Endothelial cell of umbilical vein (primary cell): ENCODE results near the gene CTAGE9.

Source experiments
- EZH2 ChIP-seq: IDR thresholded peaks from 2 replicates; pipeline ENCODE4 v1.6.1; 2012; ENCODE audit warnings: borderline replicate concordance, low read depth, mild to moderate bottlenecking, moderate library complexity, low read length, inconsistent platforms; ENCODE audit not compliant: severe bottlenecking
- FOS ChIP-seq: IDR thresholded peaks from 2 replicates; pipeline ENCODE4 v1.6.1; 2011; ENCODE audit warnings: mild to moderate bottlenecking, low read length, moderate library complexity, borderline replicate concordance; ENCODE audit not compliant: insufficient read depth
- JUN ChIP-seq: IDR thresholded peaks from 2 replicates; pipeline ENCODE4 v1.6.1; 2011; ENCODE audit warnings: borderline replicate concordance, low read depth; ENCODE audit not compliant: insufficient read length, insufficient read depth
- MAX ChIP-seq: IDR thresholded peaks from 2 replicates; pipeline ENCODE4 v1.6.1; 2011; ENCODE audit not compliant: insufficient read depth, insufficient read length
- MYC ChIP-seq: IDR thresholded peaks from one replicate; pipeline ENCODE4 v1.6.1; 2011; ENCODE audit warnings: mild to moderate bottlenecking, low read depth, low read length
- POLR2A ChIP-seq: IDR thresholded peaks from 2 replicates; pipeline ENCODE4 v1.6.1; 2012; ENCODE audit warnings: low read depth, mild to moderate bottlenecking, control low read depth, low read length
- POLR2AphosphoS5 ChIP-seq: IDR thresholded peaks from 2 replicates; pipeline ENCODE4 v1.6.1; 2012; ENCODE audit warnings: low read depth, mild to moderate bottlenecking, control low read depth, low read length, moderate library complexity; ENCODE audit not compliant: insufficient read depth
- TF ChIP-seq, protein P1 (sequence below), 2 donors: IDR thresholded peaks; 1 replicate in 1 of 2; 2 replicates in 1 of 2; pipeline ENCODE4 v1.5.1; 2011; ENCODE audit warnings: low read length in 2 of 2, mild to moderate bottlenecking in 2 of 2, moderate library complexity in 2 of 2, control low read depth in 1 of 2, inconsistent platforms in 1 of 2, low read depth in 1 of 2; ENCODE audit not compliant: insufficient read depth in 1 of 2; ENCODE audit errors: extremely low read depth in 1 of 2

DNA sequence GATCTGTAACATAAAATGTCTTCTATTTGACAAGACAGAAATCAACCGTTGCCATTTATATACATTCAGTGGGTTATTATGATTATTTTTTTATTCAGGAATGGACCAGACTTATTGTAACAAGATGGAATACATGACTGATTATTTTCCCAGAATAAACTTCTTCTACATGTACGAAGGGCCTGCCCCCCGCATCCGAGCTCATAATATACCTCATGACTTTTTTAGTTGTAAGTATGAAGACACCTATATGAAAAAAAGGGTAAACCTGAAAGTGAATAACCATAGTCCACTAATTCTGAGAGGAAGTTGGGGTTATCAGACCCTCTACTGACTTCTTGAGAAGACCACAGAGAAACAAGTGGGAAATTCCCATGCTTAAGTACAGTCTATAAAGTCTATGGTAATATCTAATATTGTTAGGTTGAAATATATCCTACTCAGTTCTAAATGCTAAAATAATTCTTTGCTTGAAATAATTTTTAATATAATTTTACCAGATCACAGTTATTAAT, 25.5 kb downstream of the CTAGE9 start:
- TF ChIP-seq EZH2 (no peak), POLR2AphosphoS5 (no peak), JUN (no peak), MAX (no peak), POLR2A (no peak), FOS (no peak), MYC (no peak)
- TF ChIP-seq, protein P1, sequence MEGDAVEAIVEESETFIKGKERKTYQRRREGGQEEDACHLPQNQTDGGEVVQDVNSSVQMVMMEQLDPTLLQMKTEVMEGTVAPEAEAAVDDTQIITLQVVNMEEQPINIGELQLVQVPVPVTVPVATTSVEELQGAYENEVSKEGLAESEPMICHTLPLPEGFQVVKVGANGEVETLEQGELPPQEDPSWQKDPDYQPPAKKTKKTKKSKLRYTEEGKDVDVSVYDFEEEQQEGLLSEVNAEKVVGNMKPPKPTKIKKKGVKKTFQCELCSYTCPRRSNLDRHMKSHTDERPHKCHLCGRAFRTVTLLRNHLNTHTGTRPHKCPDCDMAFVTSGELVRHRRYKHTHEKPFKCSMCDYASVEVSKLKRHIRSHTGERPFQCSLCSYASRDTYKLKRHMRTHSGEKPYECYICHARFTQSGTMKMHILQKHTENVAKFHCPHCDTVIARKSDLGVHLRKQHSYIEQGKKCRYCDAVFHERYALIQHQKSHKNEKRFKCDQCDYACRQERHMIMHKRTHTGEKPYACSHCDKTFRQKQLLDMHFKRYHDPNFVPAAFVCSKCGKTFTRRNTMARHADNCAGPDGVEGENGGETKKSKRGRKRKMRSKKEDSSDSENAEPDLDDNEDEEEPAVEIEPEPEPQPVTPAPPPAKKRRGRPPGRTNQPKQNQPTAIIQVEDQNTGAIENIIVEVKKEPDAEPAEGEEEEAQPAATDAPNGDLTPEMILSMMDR (IDR thresholded peaks at IDR 0.05; ENCODE audit: extremely low read depth in 1 of 2, insufficient read depth in 1 of 2, low read depth in 1 of 2, low read length in 2 of 2) = no peak
